Heart left ventricle (tissue), 13 donors: Measurements from ENCODE around the gene SCNN1G.

Experiments used
- CTCF ChIP-seq, 12 donors: fragments of 200-600 bp; sonication (generic) in 4 of 12; IDR thresholded peaks; one replicate each; pipeline versions ENCODE4 v1.5.0 to v1.8.0; 2018 to 2022; ENCODE audit warnings: antibody characterized with exemption in 12 of 12, mild to moderate bottlenecking in 5 of 12
- POLR2A ChIP-seq, 2 donors: fragments of 450-650 bp; IDR thresholded peaks; one replicate each; pipeline ENCODE4 v1.6.1; 2017; ENCODE audit warnings: antibody characterized with exemption in 2 of 2, mild to moderate bottlenecking in 2 of 2, moderate library complexity in 2 of 2
- donor health status: ischemic (EF 13 %, LVEDD 7.1; RV severe dilation, severe dysfunction).
- donor health status: DM: no; HTN: yes; CAD: no.
- donor health status: DM: no; HTN: no; CAD: no.
- donor health status: ischemic (EF 25% LVEDD 6.9; RV normal size, moderate dysfunction).
- donor health status: ischemic (EF 25% LVEDD 5.7; RV mildly dilated, moderate dysfunction).
- donor health status: ischemic (EF 35%, LVEDD 5.7; RV mildly dilated, moderate dysfunction).
- donor health status: nonischemic (EF 11% LVEDD 7.7; RV severe dilation, severe dysfunction).
- donor health status: DM: yes; HTN: yes; CAD: no.
- donor health status: PGD.
- donor health status: ischemic (EF 29% LVEDD 5.4; RV normal size, mild dysfunction).
- donor health status: nonischemic (EF 23%, LVEDD 6.1; RV moderate dilation, normal function).

- TF ChIP-seq CTCF (IDR thresholded peaks at IDR 0.05) (no peak), POLR2A (IDR thresholded peaks at IDR 0.05) (no peak)
These were observed 47.2 kb downstream of the SCNN1G start for GRCh38 chr16:23229714-23230113.
